Activated CD8-positive, alpha-beta memory T cell treated with anti-CD3 and anti-CD28 coated beads for 24 hours (primary cell): ENCODE results near the gene DYNLRB2.

Experiments
- DNase-seq: peaks from one replicate; pipeline ENCODE4 v3.0.0-alpha.2; 2020

The DYNLRB2 gene

DNA sequence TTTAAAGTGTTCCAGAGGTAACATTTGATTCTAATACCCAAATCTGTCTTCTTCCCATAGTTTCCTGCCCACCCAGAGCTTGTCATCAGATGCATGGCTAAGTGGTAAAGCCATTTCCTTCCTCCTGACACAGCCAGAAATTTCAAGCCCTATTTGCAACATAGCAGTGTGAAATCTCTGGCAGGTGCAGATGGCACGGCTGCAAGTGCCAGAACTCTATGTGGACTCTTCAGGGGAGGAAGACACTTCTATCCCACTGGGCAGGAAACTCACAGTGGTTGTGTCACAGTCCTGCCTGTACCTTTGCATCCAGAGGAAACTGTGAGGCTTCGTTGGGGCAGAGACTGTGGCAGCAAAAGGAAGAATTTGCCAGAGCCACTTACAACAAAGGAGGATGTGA is 13.2 kb downstream of the DYNLRB2 start:
- DNase-seq = no peak

DNA sequence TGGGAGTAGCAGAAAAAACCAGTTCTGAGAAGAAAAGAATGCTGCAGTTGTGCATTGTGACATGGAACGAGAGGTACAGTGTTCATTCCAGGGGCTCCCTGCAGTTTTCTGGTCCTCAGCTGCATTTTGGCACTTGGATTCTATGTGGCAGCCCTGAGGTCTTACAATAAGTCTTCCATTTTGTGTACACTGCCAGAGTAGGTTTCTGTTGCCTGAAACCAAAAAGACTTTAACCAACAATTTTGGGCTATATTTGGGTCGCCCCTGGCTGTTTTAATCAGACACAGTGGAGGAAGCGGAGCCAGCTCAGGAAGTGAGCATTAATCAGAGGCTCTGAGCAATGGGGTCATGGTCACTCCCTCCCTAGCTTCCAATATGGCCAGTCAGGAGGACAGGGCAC is 15.7 kb downstream of the DYNLRB2 start:
- DNase-seq = no peak

DNA sequence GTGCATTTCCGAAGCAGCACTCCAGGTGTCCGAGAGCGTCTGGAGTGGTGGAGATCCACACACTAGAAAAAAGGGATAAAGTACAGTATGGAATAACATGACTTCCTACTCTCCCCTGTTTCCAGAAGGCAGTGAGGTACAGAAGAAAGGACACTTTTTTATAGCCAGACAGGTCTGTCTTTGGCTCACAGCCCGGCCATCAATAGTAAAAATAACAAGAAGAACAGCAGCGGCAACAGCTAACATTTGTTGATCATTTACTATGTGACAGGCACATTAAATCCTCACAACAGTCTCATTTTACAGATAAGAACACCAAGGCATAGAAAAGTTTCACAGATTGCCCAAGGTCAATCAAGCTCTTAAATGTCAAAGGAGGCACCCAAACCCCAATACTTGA is 16.2 kb downstream of the DYNLRB2 start:
- no peak for DNase-seq

DNA sequence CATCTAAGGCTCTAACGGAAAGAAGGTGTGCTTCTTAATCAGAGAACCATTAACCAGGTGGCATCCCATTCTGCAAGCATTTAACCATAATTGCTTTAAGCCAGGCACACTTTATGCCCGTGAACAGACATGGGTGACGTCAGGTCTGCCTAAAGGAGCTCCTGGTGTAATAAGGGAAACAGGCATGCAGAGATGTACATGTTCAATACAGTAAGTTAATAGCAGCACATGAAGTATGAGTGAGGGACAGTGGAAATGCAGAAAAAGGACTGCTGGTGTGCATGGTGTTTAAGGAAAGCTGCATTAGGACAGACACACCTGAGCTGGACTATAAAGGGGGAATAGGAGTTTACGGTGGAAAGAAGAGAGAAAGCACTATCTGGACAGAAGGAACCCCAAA is 18.6 kb downstream of the DYNLRB2 start:
- no peak for DNase-seq

DNA sequence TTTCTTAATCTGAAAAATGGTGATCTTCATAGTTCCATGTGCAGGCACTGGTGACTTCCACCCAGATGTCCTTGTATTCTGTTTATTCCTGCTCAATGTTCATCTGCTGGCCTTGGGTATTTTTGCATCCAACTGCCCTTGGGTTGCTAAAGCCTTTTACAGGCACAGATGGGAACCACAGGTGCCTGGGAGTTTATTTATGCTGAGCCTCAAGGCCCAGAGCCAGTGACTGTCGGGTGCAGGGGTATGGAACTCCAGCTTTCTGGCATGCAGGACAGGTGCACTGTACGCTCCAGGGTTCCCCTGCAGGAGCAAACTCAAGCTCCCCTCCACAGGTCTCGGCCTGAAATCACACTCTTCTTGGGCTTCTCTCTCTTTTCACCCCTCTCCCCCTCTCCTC is 22.3 kb downstream of the DYNLRB2 start:
- no peak for DNase-seq

DNA sequence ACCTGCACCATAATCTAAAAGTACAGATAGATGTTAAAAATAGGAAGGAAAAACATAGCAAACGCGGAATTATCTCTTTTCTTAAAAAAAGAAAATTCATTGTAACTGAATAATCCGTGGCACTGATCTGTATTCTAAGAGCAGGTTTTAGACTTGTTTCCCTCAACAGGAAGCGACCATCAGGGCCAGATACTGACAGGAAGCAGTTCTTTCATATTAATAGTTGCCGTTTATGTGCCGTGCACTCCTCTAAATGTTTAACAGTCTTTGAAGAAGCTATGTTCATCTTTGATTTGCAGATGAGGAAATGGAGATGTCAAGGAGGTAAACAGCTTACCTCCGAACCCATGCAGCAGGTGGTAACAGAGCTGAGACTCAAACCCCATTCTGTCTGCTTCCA is 23.6 kb downstream of the DYNLRB2 start:
- no peak for DNase-seq

DNA sequence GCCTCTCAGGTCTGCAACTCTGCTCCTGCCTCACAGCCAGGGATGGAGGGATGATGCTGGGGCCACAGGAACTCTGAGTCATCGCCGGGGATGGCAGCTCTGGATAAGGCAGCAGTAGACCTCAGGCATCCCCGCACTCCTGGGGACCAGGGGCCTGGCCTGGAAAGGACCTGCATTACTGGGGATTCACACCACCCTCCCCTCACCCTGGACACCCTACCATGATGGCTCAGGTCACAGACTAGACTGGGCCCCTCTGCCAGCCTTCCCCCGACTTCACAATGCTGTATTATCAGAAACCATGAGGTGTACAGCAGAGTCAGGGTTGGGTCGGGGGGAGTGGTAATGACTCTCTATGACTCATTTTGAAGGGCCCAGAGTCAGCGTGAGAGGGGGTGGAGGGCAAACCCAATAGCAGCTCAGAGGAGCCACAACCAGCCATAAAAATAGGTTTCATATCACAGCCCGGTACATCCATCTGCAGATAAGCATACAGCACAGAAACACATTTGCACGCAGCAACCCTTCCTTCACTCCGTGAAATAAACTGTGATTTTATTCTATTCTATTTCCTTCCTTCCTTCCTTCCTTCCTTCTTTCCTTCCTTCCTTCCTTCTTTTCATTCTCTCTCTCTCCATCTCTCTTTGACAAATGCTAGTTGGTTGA is 28.8 kb downstream of the DYNLRB2 start:
- DNase-seq = peak; percentile 85

DNA sequence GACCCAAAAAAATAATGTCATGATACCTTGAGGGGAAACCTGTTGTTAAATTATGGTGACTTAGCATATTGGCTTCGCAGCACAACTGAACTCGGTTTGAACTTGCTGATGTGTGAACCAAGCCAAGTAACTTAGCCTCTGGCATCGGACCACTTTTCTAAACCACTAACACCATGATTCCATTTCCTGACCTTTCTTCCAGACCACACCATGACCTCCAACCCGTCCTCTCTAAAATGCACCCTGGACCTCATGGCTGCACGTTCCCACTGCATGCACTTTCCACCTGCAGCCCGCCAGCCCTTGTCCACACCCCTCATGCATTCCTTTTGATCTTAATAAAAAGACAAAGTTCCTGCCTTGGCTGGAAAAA is 29.3 kb downstream of the DYNLRB2 start:
- DNase-seq = no peak

DNA sequence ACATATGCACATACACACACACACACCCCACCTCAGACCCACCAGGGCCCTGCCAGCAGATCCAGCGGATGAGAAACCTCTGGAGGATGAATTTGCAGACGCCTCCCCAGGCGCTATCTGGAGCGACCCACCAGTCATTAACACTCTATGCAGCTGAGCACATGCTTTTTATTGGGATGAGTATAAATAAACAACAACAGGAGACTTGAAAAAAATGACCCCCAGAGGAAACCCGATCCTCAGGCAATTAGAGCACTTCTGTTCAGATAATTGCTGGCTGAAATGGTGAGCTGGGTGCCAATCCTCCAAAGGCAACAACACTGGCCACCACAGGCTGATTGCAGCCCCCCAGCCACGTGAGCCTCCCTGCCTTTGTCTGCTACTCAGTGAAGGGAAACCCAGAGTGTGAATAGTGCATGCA is 32.9 kb downstream of the DYNLRB2 start:
- DNase-seq = no peak

DNA sequence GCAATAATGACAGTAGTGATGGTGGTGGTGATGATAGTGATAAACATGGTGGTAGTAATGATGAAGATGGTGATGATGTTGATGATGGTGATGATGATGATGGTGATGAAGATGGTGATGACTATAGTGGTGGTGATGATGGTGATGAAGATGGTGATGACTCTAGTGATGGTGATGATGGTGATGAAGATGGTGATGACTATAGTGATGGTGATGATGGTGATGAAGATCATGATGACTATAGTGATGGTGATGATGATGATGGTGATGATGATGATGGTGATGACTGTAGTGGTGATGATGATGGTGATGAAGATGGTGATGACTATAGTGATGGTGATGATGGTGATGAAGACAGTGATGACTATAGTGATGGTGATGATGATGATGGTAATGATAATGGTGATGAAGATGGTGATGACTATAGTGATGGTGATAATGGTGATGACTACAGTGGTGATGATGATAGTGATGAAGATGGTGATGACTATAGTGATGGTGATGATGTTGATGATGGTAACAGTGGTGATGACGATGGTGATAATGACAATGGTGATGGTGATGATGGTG is 35.6 kb downstream of the DYNLRB2 start:
- no peak for DNase-seq

DNA sequence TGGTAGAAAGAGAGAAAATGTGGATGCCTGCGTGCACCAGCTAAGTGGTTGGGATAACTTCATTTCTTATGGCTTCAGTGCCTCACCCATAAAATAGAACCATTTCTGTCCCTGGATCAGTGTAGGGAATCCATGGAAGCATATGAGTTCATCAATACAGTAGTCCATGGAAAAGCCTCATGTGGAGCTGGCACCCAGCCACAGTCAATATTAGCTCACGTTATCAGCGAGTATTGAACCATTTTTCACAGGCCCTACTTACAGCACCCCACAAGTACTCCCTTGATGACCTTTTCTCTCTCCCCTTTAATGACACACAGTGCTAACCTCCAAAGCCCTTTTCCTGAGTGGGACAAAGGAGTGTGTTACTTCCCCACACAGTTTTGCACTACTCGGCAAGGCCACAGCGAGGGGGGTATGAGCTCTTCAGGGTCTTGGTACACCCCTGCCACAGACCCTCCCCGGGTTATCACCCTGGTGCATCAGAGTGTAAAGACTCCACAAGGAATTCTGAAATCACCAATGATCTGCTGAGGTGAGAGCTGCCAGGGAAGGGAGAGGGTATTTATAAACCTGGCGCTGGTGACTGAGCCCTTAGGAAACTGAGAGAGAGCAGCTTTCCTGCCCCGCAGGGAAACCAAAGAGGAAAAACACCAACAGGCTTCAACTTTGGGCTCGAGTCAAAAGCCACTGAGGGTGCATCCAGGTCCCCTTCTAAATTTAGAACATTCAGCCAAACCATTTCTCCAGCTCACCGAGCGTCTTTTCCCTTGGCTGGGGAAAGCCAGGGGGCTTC is 36.9 kb downstream of the DYNLRB2 start:
- no peak for DNase-seq

DNA sequence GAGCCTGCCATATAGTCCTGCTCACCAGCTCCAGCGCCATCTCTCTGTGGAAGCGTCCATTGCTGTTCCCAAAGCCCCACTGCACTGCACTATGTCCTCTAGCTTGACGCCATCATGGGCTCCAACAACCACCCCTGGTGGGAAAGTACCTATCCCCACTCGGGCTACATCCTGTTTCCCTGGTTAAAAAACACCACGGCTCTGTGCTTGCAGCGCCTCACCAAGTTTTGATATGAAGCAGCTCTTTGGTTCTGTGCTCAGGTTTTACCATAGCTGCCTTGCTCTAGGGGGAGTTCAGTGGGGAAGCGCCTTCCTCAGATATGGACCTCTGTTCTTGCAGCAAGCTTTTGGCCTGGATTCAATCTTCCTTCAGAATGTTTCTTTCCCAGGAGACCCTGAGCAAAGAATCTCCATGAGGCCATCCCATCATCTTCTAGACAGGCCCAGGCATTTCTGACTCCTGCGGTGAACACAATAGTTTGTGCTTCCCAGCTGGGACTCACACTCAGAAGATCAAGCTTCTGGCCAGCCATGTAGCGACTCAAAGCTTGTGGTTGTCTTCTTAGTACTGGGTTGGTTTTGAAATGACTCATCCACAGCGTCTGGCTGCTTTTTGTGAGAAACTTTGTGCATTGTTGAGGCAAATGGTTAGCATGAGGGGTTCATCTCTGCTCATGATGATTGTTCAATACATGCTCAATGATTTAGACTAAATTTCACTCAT is 39.5 kb downstream of the DYNLRB2 start:
- DNase-seq = peak; percentile 84

DNA sequence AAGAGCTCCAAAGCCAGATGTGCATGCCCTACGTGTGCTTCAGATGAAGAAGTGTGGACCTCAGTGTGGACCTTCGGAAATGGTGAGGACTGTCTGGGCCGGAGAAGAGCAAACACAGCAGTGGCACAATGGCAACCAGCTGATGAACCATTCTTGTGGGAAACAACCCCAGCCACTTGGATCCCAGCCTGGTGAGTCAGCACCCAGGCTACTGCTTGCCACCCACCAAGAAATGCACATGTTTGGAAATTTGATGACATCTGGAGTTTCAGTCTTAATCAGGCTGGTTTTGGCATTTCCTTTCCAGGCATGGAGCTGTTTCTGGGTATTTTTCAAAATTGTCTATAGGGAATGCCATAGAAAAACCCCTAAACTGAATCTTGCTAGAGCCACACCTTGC is 42.7 kb downstream of the DYNLRB2 start:
- DNase-seq = no peak

DNA sequence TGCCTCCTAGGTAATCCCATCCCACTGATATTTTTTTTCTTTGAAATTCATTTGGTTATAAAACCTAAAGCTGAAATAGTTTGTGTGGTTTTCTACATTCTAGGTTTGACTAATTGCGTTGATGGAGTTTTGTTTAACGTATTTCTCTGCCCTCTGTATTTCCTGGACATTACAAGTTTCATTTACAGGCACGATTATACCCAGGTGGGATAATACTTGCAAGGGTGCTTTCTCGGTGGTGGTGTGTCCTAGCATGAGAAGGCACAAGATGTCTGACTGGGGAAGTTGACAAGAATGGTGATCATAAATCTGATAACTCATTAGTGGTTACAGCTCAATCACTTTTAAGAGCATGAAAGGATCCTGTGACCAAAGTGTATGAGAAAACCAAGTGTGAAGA is 45.0 kb downstream of the DYNLRB2 start:
- no peak for DNase-seq

DNA sequence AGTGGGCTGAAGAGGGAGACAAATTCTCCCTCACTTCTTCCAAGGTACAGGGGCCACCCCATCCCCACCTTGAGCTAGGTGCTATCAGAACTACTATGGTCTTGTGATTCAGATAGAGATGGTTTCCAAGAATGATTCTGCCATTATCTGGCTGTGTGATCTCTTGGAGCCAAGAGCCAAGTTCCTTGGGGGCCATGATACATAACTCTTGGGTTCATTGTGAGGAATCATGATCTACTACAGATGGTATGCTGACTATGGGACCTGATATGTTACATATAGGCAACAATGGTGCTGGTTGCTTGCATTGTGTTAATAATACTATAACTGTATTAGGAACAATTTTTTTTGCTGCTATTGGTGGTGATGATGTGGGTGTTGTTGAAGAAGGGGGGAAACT is 45.7 kb downstream of the DYNLRB2 start:
- no peak for DNase-seq

DNA sequence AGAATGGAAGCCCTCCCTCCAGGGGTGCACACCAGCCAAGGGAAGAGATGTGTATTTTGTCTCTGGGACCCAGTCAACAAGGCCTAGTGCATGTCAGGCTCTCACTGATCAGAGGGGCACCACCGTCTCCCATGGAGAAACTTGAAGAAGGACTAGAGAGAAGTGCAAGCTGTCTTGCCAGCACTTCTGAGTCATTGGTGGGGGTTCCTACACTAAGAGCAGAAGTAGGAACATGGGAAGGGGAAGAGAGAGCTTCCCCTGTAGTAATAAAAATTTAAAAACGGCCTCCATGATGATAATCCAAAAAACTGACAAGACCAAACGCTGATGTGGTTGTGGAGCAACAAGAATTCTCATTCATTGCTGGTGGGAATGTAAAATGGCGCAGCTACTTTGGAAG is 46.3 kb downstream of the DYNLRB2 start:
- no peak for DNase-seq

DNA sequence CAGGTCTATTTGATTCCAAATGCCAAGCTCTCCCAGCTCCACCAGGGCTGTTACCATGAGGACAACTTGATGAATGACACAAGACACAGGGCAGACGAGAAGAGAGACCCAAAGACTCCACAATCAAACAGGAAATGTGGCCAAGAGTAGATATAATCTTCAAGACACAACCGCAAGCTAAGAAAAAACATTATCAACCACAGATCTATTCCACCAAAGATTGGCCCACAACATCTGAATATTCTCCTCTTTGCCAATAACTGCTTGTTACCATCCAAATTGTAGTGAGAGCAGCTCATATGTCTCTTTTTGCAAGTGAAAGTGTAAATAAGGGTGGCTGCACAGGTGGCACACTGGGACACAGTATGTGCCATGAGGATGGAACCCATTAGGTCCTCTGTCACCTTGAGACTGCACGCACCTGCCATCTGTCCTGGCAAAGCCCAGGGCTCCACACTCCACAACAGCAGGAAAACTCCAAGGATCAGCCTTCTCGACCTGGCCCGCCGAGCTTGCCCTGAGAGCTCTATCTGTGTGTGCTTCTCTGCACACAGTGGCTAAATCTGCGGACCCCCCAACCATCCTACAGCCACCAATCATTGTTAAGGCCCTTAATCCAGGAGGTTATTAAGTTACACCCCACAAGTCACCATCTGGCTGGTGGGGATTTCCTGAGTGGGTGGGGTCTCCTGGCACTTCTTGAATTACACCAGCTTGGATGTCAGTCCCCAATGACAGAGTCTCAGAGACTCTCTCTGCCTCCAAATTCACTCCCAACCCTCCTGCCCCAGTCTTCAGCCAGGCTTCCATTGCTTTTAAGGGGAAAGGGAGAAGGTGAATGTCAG is 50.5 kb downstream of the DYNLRB2 start:
- no peak for DNase-seq

DNA sequence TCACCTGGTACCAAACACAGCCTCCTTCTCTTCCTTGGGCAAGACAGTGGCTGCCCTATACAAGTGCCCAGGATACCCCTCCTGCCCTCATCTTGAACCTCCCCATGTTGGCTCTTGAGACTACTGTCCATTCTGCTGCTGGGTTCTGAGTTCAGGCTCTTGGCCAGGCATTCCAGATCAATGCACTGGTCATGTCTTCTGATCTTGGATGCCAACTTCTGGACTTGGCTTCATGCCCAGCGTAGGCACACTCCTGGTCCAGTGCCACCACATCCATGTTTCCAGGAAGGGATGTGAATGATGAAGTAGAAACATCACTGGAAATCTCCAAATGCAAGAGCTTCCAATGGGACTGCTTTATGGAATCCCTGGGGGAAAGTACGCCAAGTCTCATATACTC is 51.5 kb downstream of the DYNLRB2 start:
- no peak for DNase-seq

DNA sequence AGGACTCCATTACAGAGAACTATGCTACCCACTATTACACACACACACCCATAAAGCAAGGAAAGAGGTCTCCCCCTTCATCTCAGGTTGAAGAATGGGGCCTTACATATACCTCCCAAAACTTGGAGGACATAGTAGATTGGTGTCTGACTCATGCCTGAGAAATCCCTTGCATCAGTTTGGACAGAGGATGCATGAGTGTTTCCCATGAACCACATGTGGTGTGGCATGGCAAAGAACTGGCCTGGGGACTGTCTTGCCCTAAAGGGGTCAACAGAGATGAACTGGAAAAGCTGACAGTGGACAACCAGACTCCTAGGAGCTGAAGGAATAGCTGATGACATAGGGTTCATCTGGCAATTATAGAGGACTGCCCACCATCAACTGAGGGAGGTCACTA is 54.0 kb downstream of the DYNLRB2 start:
- DNase-seq = no peak

DNA sequence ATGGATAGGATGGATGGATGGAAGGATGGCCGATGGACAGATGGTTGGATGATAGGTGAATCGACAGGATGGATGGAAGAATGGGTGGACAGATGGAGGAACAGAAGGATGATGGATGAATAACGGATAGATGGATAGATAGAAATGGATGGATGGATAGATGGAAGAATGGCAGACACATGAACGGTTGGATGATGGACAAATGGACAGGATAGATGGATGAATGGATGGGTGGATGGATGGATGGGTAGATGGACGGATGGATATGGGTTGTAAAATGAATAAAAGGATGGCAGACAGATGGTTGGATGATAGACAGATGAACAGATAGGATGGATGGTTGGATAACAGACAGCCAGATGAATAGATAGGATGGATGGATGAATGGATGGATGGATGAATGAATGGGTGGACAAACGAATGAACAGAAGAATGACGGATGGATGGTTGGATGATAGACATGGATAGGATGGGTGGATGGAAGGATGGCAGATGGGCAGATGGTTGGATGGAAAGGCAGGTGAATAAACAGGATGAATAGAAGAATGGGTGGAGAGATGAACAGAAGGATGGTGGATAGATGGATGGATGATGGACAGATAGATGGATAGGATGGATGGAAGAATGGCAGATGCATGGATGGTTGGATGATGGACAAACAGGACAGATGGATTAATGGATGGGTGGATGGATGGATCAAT is 55.9 kb downstream of the DYNLRB2 start:
- DNase-seq = no peak

DNA sequence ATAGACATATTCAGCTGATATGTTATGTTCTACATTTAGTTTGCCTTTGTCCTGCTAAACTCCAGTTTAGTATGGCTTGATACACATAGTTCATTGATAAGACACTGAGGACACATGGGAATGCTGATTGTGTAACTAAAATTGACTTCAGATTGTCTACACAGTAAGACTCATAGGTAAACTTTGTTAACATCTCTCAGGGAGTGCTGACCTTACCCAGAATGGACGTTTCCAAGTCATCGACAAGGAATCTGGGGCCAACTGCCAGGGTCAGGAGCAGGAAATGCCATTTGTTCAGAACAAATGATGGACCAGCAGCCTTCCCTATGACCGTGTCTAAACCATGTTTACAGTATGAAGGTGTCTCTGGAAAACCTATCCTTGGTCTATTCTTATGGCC is 58.7 kb downstream of the DYNLRB2 start:
- no peak for DNase-seq
